GM19438 (cell line): Measurements from ENCODE around the gene SMURF1.
"Not testable (repeated sequence)": the region's sequence is repeated elsewhere in the genome, so short reads cannot be mapped to it uniquely, and the experiment has no call there.

Experiments used
- ATAC-seq: cut with Tn5 transposase; IDR thresholded peaks from one replicate; pipeline ENCODE4 v1.9.1; 2021; ENCODE audit warnings: low read depth; ENCODE audit not compliant: unreplicated experiment

Gene SMURF1

GRCh38 chr7:99143853-99144672, at the start of gene SMURF1:
Gene SMURF1 (minus strand): TSS chr7:99144108. CDS start chr7:99143780, 328 bp downstream.
- ATAC-seq = peak; percentile 70

- ATAC-seq = peak; percentile 69
Measured at GRCh38 chr7:99191869-99192596, 48.1 kb upstream of the SMURF1 start.

GRCh38 chr7:99190359-99191009, 46.6 kb upstream of the SMURF1 start:
- peak; percentile 67 for ATAC-seq

GRCh38 chr7:99189222-99189621, 45.3 kb upstream of the SMURF1 start:
- ATAC-seq = no peak

GRCh38 chr7:99188221-99188620, 44.3 kb upstream of the SMURF1 start:
- no peak for ATAC-seq

- no peak for ATAC-seq
Measured at GRCh38 chr7:99184532-99185218, 40.8 kb upstream of the SMURF1 start.

GRCh38 chr7:99180067-99180650, 36.3 kb upstream of the SMURF1 start:
- ATAC-seq = no peak

- ATAC-seq = no peak
Measured at GRCh38 chr7:99177165-99177564, 33.3 kb upstream of the SMURF1 start.

- no peak for ATAC-seq
Measured at GRCh38 chr7:99173787-99174186, 29.9 kb upstream of the SMURF1 start.

- no peak for ATAC-seq
Measured at GRCh38 chr7:99171731-99172130, 27.8 kb upstream of the SMURF1 start.

- ATAC-seq = no peak
Measured at GRCh38 chr7:99170730-99171074, 26.8 kb upstream of the SMURF1 start.

- no peak for ATAC-seq
Measured at GRCh38 chr7:99170065-99170729, 26.3 kb upstream of the SMURF1 start.

- no peak for ATAC-seq
Measured at GRCh38 chr7:99167072-99167471, 23.2 kb upstream of the SMURF1 start.

- no peak for ATAC-seq
Measured at GRCh38 chr7:99165816-99166215, 21.9 kb upstream of the SMURF1 start.

GRCh38 chr7:99163669-99164068, 19.8 kb upstream of the SMURF1 start:
- ATAC-seq = not testable (repeated sequence)

GRCh38 chr7:99156649-99157048, 12.7 kb upstream of the SMURF1 start:
- no peak for ATAC-seq

- ATAC-seq = no peak
Measured at GRCh38 chr7:99155211-99155610, 11.3 kb upstream of the SMURF1 start.

- no peak for ATAC-seq
Measured at GRCh38 chr7:99146979-99147378, 3.1 kb upstream of the SMURF1 start.

- ATAC-seq = peak; percentile 41
Measured at GRCh38 chr7:99143521-99143852, 421 bp downstream of the SMURF1 start.
